K562 (cell line): ENCODE results near the gene NLRX1. TPM values are rescaled to one million over a fixed set of nuclear protein-coding genes. Genes with fewer than 3 reads are reported as not detected.
A peak's percentile ranks its signal among the peaks of the same experiment; 100 is the strongest.

Experiments
- AFF1 ChIP-seq, 2 experiments: fragments of 450-650 bp; IDR thresholded peaks; 2 replicates each; pipeline ENCODE4 v1.6.1; 2018; ENCODE audit warnings: mild to moderate bottlenecking in 2 of 2, low read depth in 1 of 2; ENCODE audit not compliant: partially characterized antibody in 2 of 2
- ARID1B ChIP-seq: fragments of 450-650 bp; IDR thresholded peaks from 2 replicates; pipeline ENCODE4 v1.6.1; 2016; ENCODE audit warnings: antibody characterized with exemption, mild to moderate bottlenecking, inconsistent platforms
- BRF1 ChIP-seq: IDR thresholded peaks from 3 replicates; pipeline ENCODE4 v1.6.1; 2011; ENCODE audit warnings: borderline replicate concordance, mild to moderate bottlenecking; ENCODE audit not compliant: insufficient read length; ENCODE audit errors: extremely low read depth
- E4F1 ChIP-seq: fragments of 250-450 bp; sonication (Bioruptor Pico); IDR thresholded peaks from 2 replicates; pipeline ENCODE4 v1.5.0; 2021; ENCODE audit warnings: mild to moderate bottlenecking, borderline replicate concordance
- ETS2 ChIP-seq: IDR thresholded peaks from 2 replicates; pipeline ENCODE4 v1.6.1; 2016; ENCODE audit warnings: borderline replicate concordance, missing genetic modification characterization, mild to moderate bottlenecking, moderate library complexity, missing compliant biosample characterization; ENCODE audit not compliant: poor library complexity, severe bottlenecking
- HNRNPLL ChIP-seq: fragments of 200-400 bp; formaldehyde crosslinking; IDR thresholded peaks from 2 replicates; pipeline ENCODE4 v1.6.1; 2017; ENCODE audit warnings: low read length, low read depth, mild to moderate bottlenecking; ENCODE audit not compliant: poor library complexity, severe bottlenecking
- IRF1 ChIP-seq: sonication (generic); formaldehyde crosslinking; IDR thresholded peaks from 2 replicates; pipeline ENCODE4 v1.8.0; 2022; ENCODE audit warnings: missing genetic modification reagents, mild to moderate bottlenecking, borderline replicate concordance
- IRF9 ChIP-seq: fragments of 450-650 bp; IDR thresholded peaks from 2 replicates; pipeline ENCODE4 v1.6.1; 2016; ENCODE audit warnings: missing biosample characterization, missing genetic modification characterization
- NEUROD1 ChIP-seq: fragments of 150-350 bp; IDR thresholded peaks from 2 replicates; pipeline ENCODE4 v1.6.1; 2014; ENCODE audit warnings: borderline replicate concordance, low read length, low read depth; ENCODE audit not compliant: partially characterized antibody
- POLR3G ChIP-seq: IDR thresholded peaks from 2 replicates; pipeline ENCODE4 v1.6.1; 2011; ENCODE audit not compliant: insufficient read length, insufficient replicate concordance; ENCODE audit errors: extremely low read depth
- RAD51 ChIP-seq: fragments of 450-650 bp; IDR thresholded peaks from 2 replicates; pipeline ENCODE4 v1.7.1; 2016; ENCODE audit warnings: low read depth, mild to moderate bottlenecking, borderline replicate concordance
- STAT5B ChIP-seq: fragments of 250-450 bp; sonication (Bioruptor Pico); IDR thresholded peaks from 2 replicates; pipeline ENCODE4 v1.8.0; 2021; ENCODE audit warnings: mild to moderate bottlenecking, inconsistent platforms
- VEZF1 ChIP-seq: fragments of 200-800 bp; sonication (Bioruptor generic); IDR thresholded peaks from 2 replicates; pipeline ENCODE4 v1.6.1; 2017; ENCODE audit warnings: missing genetic modification characterization, missing compliant biosample characterization
- ZEB2 ChIP-seq: fragments of 450-650 bp; IDR thresholded peaks from 2 replicates; pipeline ENCODE4 v1.6.1; 2016
- ZNF586 ChIP-seq: fragments of 450-650 bp; formaldehyde crosslinking; conservative IDR thresholded peaks from 2 replicates; pipeline ENCODE4 v1.4.0; 2020; ENCODE audit warnings: mild to moderate bottlenecking, moderate library complexity
- ZNF778 ChIP-seq: fragments of 450-650 bp; formaldehyde crosslinking; IDR thresholded peaks from 2 replicates; pipeline ENCODE4 v1.4.0; 2020; ENCODE audit warnings: mild to moderate bottlenecking, moderate library complexity
- ZNF830 ChIP-seq: fragments of 250-450 bp; sonication (Bioruptor Pico); IDR thresholded peaks from 2 replicates; pipeline ENCODE4 v1.5.0; 2021; ENCODE audit warnings: mild to moderate bottlenecking
- polyA plus RNA-seq, 8 experiments: library from polyadenylated mRNA; depleted of rRNA in 4 of 8; stranded (reverse) in 5 of 8; unstranded in 3 of 8; fragments of >200 nt; fragmentation: Nextera tagmentation in 2 of 8; fragmentation: Illumina TruSeq in 1 of 8; extraction: Ambion mirVana in 2 of 8; extraction: Trizol in 1 of 8; gene quantifications; 2 replicates each; pipeline versions ENCODE4 v1.2.1 to v1.2.3, GENCODE V29; 2011 to 2014; ENCODE audit warnings: inconsistent platforms in 1 of 8, missing spikeins in 1 of 8
- total RNA-seq, 7 experiments: library from RNA; depleted of rRNA in 6 of 7; stranded (reverse); fragments of >200 nt in 6 of 7; fragmentation: Illumina TruSeq in 2 of 7; extraction: Trizol in 2 of 7; gene quantifications; 2 replicates each; pipeline versions ENCODE4 v1.2.1 to v1.2.3, GENCODE V29; 2011 to 2021; ENCODE audit warnings: low replicate concordance in 1 of 7

NLRX1 gene
- total and polyA plus RNA-seq, 9 of the 15 experiments (the other 6 are each of a cell fraction or from before 2014, with no cell fraction given): 0.04 to 2.3 (median 0.69) TPM

- TF ChIP-seq BRF1 (no peak), HNRNPLL (no peak), ZNF830 (CRISPR knock-in tag) (no peak), IRF9 (tag) (no peak), RAD51 (no peak), POLR3G (no peak), IRF1 (CRISPR knock-in tag) (no peak), ARID1B (peak; percentile 37; the same call in 1 of the 2 replicates), AFF1 (IDR thresholded peaks at IDR 0.05; ENCODE audit: low read depth in 1 of 2, partially characterized antibody in 2 of 2) (no peak), ETS2 (tag) (no peak), ZEB2 (no peak), ZNF586 (CRISPR knock-in tag) (no peak), ZNF778 (no peak), STAT5B (CRISPR knock-in tag) (no peak), E4F1 (CRISPR knock-in tag) (no peak), VEZF1 (CRISPR knock-in tag) (peak; percentile 45; the same call in 1 of the 2 replicates), NEUROD1 (no peak)
Measured at GRCh38 chr11:119181677-119182412, 13.3 kb downstream of the NLRX1 start (continued).
